ENCODE results near the gene RAPGEF2.

Gene RAPGEF2

DNA sequence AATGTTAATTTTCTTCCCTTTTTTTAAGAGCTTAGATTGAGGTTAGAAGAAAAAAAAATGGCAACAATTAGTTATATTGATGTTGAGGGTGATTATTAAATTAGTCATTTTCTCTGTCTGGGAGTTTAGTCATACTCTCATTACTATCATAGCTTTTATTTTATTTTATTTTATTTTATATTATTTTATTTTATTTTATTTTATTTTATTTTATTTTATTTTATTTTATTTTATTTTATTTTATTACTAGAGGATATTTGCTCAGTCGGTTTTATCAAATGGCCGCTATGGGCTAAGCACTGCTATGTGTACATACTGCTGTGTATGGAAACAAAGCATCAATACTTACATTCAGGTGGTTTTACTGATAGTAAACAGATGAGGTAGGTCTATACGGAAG, 239.5 kb downstream of the RAPGEF2 start:
- H3K27me3 ChIP-seq (replicated peaks; ENCODE audit: control insufficient read depth, insufficient read depth, low read length, poor library complexity, severe bottlenecking) = no peaks in the 10 kb centered on the region
- DNase-seq = no peak
- no peaks in the 10 kb centered on the region for H3K4me1 ChIP-seq (ENCODE audit: control insufficient read depth, insufficient read depth, low read length, poor library complexity, severe bottlenecking)
- H3K36me3 ChIP-seq (ENCODE audit: control insufficient read depth, insufficient read depth, low read length) = peaks cover 20% of the 10 kb centered on the region
- no peak overlapping the region for H3K27ac ChIP-seq (ENCODE audit: insufficient read depth, low read length, poor library complexity, severe bottlenecking)
- H3K9me3 ChIP-seq (ENCODE audit: control insufficient read depth, low read length) = no peaks in the 10 kb centered on the region
- no peak overlapping the region for H3K4me3 ChIP-seq (ENCODE audit: insufficient read depth, low read depth, low read length, poor library complexity, severe bottlenecking)

DNA sequence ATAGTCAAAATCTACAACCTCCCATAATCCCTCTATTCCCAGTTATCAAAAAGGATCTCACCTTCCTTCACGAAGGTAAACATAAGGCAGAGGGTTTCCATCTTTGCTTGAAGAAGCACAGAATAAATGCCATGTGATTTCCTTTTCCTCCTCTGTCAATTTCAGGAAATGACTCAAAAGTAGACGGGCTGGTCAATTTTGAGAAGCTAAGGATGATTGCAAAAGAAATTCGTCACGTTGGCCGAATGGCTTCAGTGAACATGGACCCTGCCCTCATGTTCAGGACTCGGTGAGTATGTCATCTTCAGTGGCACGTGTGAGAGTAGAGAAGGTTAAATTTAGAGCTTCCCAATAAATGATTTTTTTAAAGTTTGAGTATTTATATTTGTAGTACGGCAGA, 240.2 kb downstream of the RAPGEF2 start:
- Histone ChIP-seq H3K4me1 (ENCODE audit: control insufficient read depth, insufficient read depth, low read length, poor library complexity, severe bottlenecking) (no peaks in the 10 kb centered on the region), H3K4me3 (ENCODE audit: insufficient read depth, low read depth, low read length, poor library complexity, severe bottlenecking) (no peak overlapping the region), H3K36me3 (ENCODE audit: control insufficient read depth, insufficient read depth, low read length) (peaks cover 20% of the 10 kb centered on the region), H3K27ac (ENCODE audit: insufficient read depth, low read length, poor library complexity, severe bottlenecking) (no peak overlapping the region), H3K27me3 (replicated peaks; ENCODE audit: control insufficient read depth, insufficient read depth, low read length, poor library complexity, severe bottlenecking) (no peaks in the 10 kb centered on the region), H3K9me3 (ENCODE audit: control insufficient read depth, low read length) (no peaks in the 10 kb centered on the region)
- DNase-seq = no peak

DNA sequence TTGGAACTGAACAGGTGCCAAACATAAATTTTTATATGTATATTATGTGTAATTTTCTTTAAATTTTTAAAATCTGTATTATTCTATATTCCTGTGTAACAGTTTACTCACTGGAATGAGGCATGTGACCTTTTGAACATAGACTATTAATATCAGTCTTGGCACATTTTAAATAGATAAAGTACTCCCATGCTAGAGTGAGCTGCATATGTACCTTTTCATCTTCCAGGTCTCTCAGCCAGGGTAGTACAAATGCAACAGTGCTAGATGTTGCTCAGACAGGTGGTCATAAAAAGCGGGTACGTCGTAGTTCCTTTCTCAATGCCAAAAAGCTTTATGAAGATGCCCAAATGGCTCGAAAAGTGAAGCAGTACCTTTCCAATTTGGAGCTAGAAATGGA, 242.0 kb downstream of the RAPGEF2 start:
- Histone ChIP-seq H3K36me3 (ENCODE audit: control insufficient read depth, insufficient read depth, low read length) (peaks cover 16% of the 10 kb centered on the region), H3K4me1 (ENCODE audit: control insufficient read depth, insufficient read depth, low read length, poor library complexity, severe bottlenecking) (no peaks in the 10 kb centered on the region)
- DNase-seq = no peak

DNA sequence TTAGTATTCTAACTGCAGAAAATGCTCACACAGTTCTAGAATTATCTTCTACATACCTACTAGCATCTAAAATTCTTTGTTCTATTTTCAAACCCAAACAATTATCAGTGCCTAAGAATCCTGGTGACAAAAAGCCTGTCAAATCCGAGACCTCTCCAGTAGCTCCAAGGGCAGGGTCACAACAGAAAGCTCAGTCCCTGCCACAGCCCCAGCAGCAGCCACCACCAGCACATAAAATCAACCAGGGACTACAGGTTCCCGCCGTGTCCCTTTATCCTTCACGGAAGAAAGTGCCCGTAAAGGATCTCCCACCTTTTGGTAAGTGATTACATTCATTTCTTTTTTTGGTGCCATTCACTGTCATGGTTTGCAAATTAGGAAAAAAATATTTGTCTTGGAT, 243.8 kb downstream of the RAPGEF2 start:
- Histone ChIP-seq H3K27ac (ENCODE audit: insufficient read depth, low read length, poor library complexity, severe bottlenecking) (no peak overlapping the region), H3K4me3 (ENCODE audit: insufficient read depth, low read depth, low read length, poor library complexity, severe bottlenecking) (no peak overlapping the region), H3K36me3 (ENCODE audit: control insufficient read depth, insufficient read depth, low read length) (peaks cover 24% of the 10 kb centered on the region), H3K9me3 (ENCODE audit: control insufficient read depth, low read length) (no peaks in the 10 kb centered on the region), H3K4me1 (ENCODE audit: control insufficient read depth, insufficient read depth, low read length, poor library complexity, severe bottlenecking) (no peaks in the 10 kb centered on the region), H3K27me3 (replicated peaks; ENCODE audit: control insufficient read depth, insufficient read depth, low read length, poor library complexity, severe bottlenecking) (no peaks in the 10 kb centered on the region)
- no peak for DNase-seq

More for the DNA sequence above, 242.0 kb downstream of the RAPGEF2 start:
- Histone ChIP-seq H3K4me3 (ENCODE audit: insufficient read depth, low read depth, low read length, poor library complexity, severe bottlenecking) (no peak overlapping the region), H3K27me3 (replicated peaks; ENCODE audit: control insufficient read depth, insufficient read depth, low read length, poor library complexity, severe bottlenecking) (no peaks in the 10 kb centered on the region), H3K9me3 (ENCODE audit: control insufficient read depth, low read length) (no peaks in the 10 kb centered on the region), H3K27ac (ENCODE audit: insufficient read depth, low read length, poor library complexity, severe bottlenecking) (no peak overlapping the region)

DNA sequence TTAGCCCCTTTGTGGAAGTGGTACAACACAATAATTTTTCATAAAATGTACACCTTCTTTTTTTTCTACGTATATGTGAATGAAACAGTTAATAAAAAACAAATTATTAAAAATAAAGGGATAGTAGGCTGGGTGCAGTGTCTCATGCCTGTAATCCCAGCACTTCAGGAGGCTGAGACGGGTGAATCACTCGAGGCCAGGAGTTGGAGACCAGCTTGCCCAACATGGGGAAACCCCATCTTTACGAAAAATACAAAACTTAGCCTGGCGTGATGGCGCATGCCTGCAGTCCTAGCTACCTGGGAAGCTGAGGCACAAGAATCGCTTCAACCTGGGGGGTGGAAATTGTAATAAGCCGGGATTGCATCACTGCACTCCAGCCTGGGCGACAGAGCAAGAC, 244.9 kb downstream of the RAPGEF2 start:
- H3K4me3 ChIP-seq (ENCODE audit: insufficient read depth, low read depth, low read length, poor library complexity, severe bottlenecking) = no peak overlapping the region
- no peak overlapping the region for H3K27ac ChIP-seq (ENCODE audit: insufficient read depth, low read length, poor library complexity, severe bottlenecking)
- DNase-seq = no peak
- H3K4me1 ChIP-seq (ENCODE audit: control insufficient read depth, insufficient read depth, low read length, poor library complexity, severe bottlenecking) = no peaks in the 10 kb centered on the region
- no peaks in the 10 kb centered on the region for H3K9me3 ChIP-seq (ENCODE audit: control insufficient read depth, low read length)
- no peaks in the 10 kb centered on the region for H3K27me3 ChIP-seq (replicated peaks; ENCODE audit: control insufficient read depth, insufficient read depth, low read length, poor library complexity, severe bottlenecking)
- peaks cover 29% of the 10 kb centered on the region for H3K36me3 ChIP-seq (ENCODE audit: control insufficient read depth, insufficient read depth, low read length)

DNA sequence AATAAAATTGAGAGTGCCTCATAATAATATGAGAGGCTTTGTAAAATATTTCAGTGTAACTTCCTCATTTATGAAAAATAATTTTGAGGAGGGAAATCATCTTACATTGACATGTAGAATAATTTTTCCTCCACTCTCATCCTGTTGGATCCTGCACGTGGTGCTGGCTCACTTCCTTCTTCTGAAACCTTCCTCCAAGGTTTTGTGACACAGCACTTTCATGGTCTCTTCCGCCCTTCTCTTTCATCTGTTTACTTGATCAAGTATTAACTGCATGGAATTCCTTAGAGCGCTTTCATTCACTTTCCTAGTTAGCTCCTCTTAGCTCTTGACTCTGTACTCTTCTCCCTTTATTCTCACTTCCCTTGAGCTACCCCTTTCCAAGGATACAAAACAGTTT, 246.5 kb downstream of the RAPGEF2 start:
- DNase-seq = no peak
- H3K4me3 ChIP-seq (ENCODE audit: insufficient read depth, low read depth, low read length, poor library complexity, severe bottlenecking) = no peak overlapping the region
- H3K27me3 ChIP-seq (replicated peaks; ENCODE audit: control insufficient read depth, insufficient read depth, low read length, poor library complexity, severe bottlenecking) = no peaks in the 10 kb centered on the region
- no peak overlapping the region for H3K27ac ChIP-seq (ENCODE audit: insufficient read depth, low read length, poor library complexity, severe bottlenecking)
- no peaks in the 10 kb centered on the region for H3K9me3 ChIP-seq (ENCODE audit: control insufficient read depth, low read length)
- H3K36me3 ChIP-seq (ENCODE audit: control insufficient read depth, insufficient read depth, low read length) = peaks cover 24% of the 10 kb centered on the region
- no peaks in the 10 kb centered on the region for H3K4me1 ChIP-seq (ENCODE audit: control insufficient read depth, insufficient read depth, low read length, poor library complexity, severe bottlenecking)

DNA sequence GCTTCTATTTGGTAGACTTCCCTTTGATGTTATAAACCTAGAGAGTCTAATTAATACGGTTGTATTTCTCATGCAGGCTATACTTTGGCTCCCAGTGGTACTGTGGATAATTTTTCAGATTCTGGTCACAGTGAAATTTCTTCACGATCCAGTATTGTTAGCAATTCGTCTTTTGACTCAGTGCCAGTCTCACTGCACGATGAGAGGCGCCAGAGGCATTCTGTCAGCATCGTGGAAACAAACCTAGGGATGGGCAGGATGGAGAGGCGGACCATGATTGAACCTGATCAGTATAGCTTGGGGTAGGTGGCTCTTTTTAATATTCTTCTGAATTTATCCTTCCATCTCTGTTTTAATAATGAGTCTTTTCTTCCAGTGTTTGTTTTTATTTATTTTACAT, 249.7 kb downstream of the RAPGEF2 start:
- H3K27ac ChIP-seq (ENCODE audit: insufficient read depth, low read length, poor library complexity, severe bottlenecking) = no peak overlapping the region
- H3K4me3 ChIP-seq (ENCODE audit: insufficient read depth, low read depth, low read length, poor library complexity, severe bottlenecking) = no peak overlapping the region
- no peak for DNase-seq
- H3K9me3 ChIP-seq (ENCODE audit: control insufficient read depth, low read length) = no peaks in the 10 kb centered on the region
- H3K4me1 ChIP-seq (ENCODE audit: control insufficient read depth, insufficient read depth, low read length, poor library complexity, severe bottlenecking) = no peaks in the 10 kb centered on the region
- no peaks in the 10 kb centered on the region for H3K27me3 ChIP-seq (replicated peaks; ENCODE audit: control insufficient read depth, insufficient read depth, low read length, poor library complexity, severe bottlenecking)
- peaks cover 17% of the 10 kb centered on the region for H3K36me3 ChIP-seq (ENCODE audit: control insufficient read depth, insufficient read depth, low read length)

DNA sequence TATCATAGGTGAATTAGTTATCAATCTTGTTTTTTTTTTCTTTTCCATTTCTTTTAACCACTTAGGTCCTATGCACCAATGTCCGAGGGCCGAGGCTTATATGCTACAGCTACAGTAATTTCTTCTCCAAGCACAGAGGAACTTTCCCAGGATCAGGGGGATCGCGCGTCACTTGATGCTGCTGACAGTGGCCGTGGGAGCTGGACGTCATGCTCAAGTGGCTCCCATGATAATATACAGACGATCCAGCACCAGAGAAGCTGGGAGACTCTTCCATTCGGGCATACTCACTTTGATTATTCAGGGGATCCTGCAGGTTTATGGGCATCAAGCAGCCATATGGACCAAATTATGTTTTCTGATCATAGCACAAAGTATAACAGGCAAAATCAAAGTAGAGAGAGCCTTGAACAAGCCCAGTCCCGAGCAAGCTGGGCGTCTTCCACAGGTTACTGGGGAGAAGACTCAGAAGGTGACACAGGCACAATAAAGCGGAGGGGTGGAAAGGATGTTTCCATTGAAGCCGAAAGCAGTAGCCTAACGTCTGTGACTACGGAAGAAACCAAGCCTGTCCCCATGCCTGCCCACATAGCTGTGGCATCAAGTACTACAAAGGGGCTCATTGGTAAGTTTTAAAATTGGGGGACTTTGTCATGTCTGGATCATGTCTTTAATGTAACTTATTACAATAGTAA, 250.7 kb downstream of the RAPGEF2 start:
- no peaks in the 10 kb centered on the region for H3K9me3 ChIP-seq (ENCODE audit: control insufficient read depth, low read length)
- peaks cover 23% of the 10 kb centered on the region for H3K36me3 ChIP-seq (ENCODE audit: control insufficient read depth, insufficient read depth, low read length)
- H3K27ac ChIP-seq (ENCODE audit: insufficient read depth, low read length, poor library complexity, severe bottlenecking) = no peak overlapping the region
- H3K4me1 ChIP-seq (ENCODE audit: control insufficient read depth, insufficient read depth, low read length, poor library complexity, severe bottlenecking) = no peaks in the 10 kb centered on the region
- no peak for DNase-seq
- H3K4me3 ChIP-seq (ENCODE audit: insufficient read depth, low read depth, low read length, poor library complexity, severe bottlenecking) = no peak overlapping the region
- H3K27me3 ChIP-seq (replicated peaks; ENCODE audit: control insufficient read depth, insufficient read depth, low read length, poor library complexity, severe bottlenecking) = no peaks in the 10 kb centered on the region

DNA sequence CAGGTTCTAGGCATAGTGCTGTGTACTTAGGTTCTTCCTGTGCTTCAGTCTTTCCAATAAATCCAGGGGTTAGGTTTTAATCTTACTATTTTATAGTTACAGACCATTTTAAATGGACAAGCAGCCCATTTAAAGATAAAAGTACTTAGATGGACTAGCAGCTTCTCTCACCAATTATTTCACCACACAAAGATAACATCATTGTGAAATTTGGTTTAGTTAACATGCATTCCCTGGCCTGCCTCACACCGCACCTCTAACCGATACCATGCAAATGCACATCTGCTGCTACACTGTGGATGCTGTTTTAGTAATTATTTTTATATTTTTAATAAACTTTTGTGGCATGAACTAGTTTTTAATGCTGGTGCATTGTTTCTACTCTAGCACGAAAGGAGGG, 252.6 kb downstream of the RAPGEF2 start:
- no peaks in the 10 kb centered on the region for H3K9me3 ChIP-seq (ENCODE audit: control insufficient read depth, low read length)
- H3K36me3 ChIP-seq (ENCODE audit: control insufficient read depth, insufficient read depth, low read length) = peaks cover 29% of the 10 kb centered on the region
- H3K4me3 ChIP-seq (ENCODE audit: insufficient read depth, low read depth, low read length, poor library complexity, severe bottlenecking) = no peak overlapping the region
- no peak overlapping the region for H3K27ac ChIP-seq (ENCODE audit: insufficient read depth, low read length, poor library complexity, severe bottlenecking)
- H3K4me1 ChIP-seq (ENCODE audit: control insufficient read depth, insufficient read depth, low read length, poor library complexity, severe bottlenecking) = no peaks in the 10 kb centered on the region
- no peak for DNase-seq
- H3K27me3 ChIP-seq (replicated peaks; ENCODE audit: control insufficient read depth, insufficient read depth, low read length, poor library complexity, severe bottlenecking) = no peaks in the 10 kb centered on the region

DNA sequence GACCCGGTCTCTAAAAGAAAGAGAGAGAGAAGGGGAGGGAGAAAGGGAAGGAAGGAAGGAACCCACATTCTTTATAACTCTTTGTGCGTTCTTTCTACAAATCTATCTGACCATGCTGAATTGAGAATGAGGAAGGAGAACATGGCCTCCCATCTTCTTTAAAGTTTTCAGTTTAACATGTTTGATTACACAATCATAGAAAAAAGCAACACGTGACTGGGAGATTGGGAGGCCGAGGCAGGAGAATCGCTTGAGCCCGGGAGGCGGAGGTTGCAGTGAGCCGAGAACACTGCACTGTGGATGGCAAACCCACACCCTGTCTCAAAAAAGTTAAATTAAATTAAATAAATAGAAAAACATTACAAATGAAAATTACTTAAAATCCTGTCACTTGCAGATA, 254.5 kb downstream of the RAPGEF2 start:
- H3K36me3 ChIP-seq (ENCODE audit: control insufficient read depth, insufficient read depth, low read length) = peaks cover 20% of the 10 kb centered on the region
- H3K4me1 ChIP-seq (ENCODE audit: control insufficient read depth, insufficient read depth, low read length, poor library complexity, severe bottlenecking) = no peaks in the 10 kb centered on the region
- H3K9me3 ChIP-seq (ENCODE audit: control insufficient read depth, low read length) = no peaks in the 10 kb centered on the region
- no peak overlapping the region for H3K4me3 ChIP-seq (ENCODE audit: insufficient read depth, low read depth, low read length, poor library complexity, severe bottlenecking)
- no peak for DNase-seq
- H3K27ac ChIP-seq (ENCODE audit: insufficient read depth, low read length, poor library complexity, severe bottlenecking) = no peak overlapping the region
- no peaks in the 10 kb centered on the region for H3K27me3 ChIP-seq (replicated peaks; ENCODE audit: control insufficient read depth, insufficient read depth, low read length, poor library complexity, severe bottlenecking)
